Measurements from ENCODE around the gene ANKRD10. TPM values are rescaled to one million over a fixed set of nuclear protein-coding genes. Genes with fewer than 3 reads are reported as not detected.
A peak's percentile ranks its signal among the peaks of the same experiment; 100 is the strongest.

The ANKRD10 gene
- total and polyA plus RNA-seq, 10 of the 15 experiments (the other 5 are each of a cell fraction or from before 2014, with no cell fraction given) = 47.1 to 199 (median 97.2) TPM

- peak; percentile 75 for TF ChIP-seq ZNF687 (IDR thresholded peaks at IDR 0.05)
- TF ChIP-seq GATAD2B (conservative IDR thresholded peaks at IDR 0.05; ENCODE audit: low read depth) = peak; percentile 82
- no peak for TF ChIP-seq E4F1 (IDR thresholded peaks at IDR 0.05; ENCODE audit: borderline replicate concordance, partially characterized antibody)
- TF ChIP-seq CTCF (IDR thresholded peaks at IDR 0.05 in 2 of 3, conservative IDR thresholded peaks at IDR 0.05 in 1 of 3; ENCODE audit: control insufficient read depth in 2 of 3, extremely low read depth in 1 of 3, insufficient read depth in 1 of 3, low read depth in 3 of 3, low read length in 3 of 3) = peak; percentile 67 to 86 (median 84)
- no peak for TF ChIP-seq BMI1 (IDR thresholded peaks at IDR 0.05; ENCODE audit: borderline replicate concordance)
- TF ChIP-seq POLR2AphosphoS5 (IDR thresholded peaks at IDR 0.05; ENCODE audit: low read length) = peak; percentile 76
- TF ChIP-seq TCF3 (IDR thresholded peaks at IDR 0.05; ENCODE audit: borderline replicate concordance, insufficient read depth, low read depth, low read length) = 0 out of 2 replicates have a peak, but pooled peaks have one; percentile 9
Measured at GRCh38 chr13:110915057-110915873, at the start of gene ANKRD10 (continued).
